Smooth muscle cell (in vitro differentiated cells): ENCODE measurements around the gene C6orf141. TPM values are rescaled to one million over a fixed set of nuclear protein-coding genes. Genes with fewer than 3 reads are reported as not detected.

ENCODE experiments used
- DNase-seq: peaks from one replicate; lab custom pipeline; 2025; ENCODE audit not compliant: unreplicated experiment; lab: John Stamatoyannopoulos, UW
- H2AFZ ChIP-seq: fragments of 200-600 bp; sonication (generic); 2 replicates; pipeline ENCODE4 v1.6.0; 2016; ENCODE audit warnings: antibody characterized with exemption, low read depth, mild to moderate bottlenecking
- H3F3A ChIP-seq: fragments of 200-600 bp; sonication (generic); 2 replicates; pipeline ENCODE4 v1.6.0; 2017; ENCODE audit warnings: antibody characterized with exemption, low read depth
- H3K27ac ChIP-seq: fragments of 200-600 bp; sonication (generic); 2 replicates; pipeline ENCODE4 v1.5.1; 2016; ENCODE audit warnings: low read depth, mild to moderate bottlenecking
- H3K27me3 ChIP-seq: fragments of 200-600 bp; sonication (generic); 2 replicates; pipeline ENCODE4 v1.6.1; 2016; ENCODE audit warnings: low read depth, mild to moderate bottlenecking
- H3K36me3 ChIP-seq: fragments of 200-600 bp; sonication (generic); 2 replicates; pipeline ENCODE4 v1.5.1; 2016; ENCODE audit warnings: low read depth
- H3K4me1 ChIP-seq: fragments of 200-600 bp; sonication (generic); 2 replicates; pipeline ENCODE4 v1.5.1; 2016; ENCODE audit warnings: low read depth
- H3K4me2 ChIP-seq: fragments of 200-600 bp; sonication (generic); 2 replicates; pipeline ENCODE4 v1.6.0; 2016; ENCODE audit warnings: mild to moderate bottlenecking
- H3K4me3 ChIP-seq: fragments of 200-600 bp; sonication (generic); 2 replicates; pipeline ENCODE4 v1.5.1; 2016; ENCODE audit warnings: mild to moderate bottlenecking
- H3K79me2 ChIP-seq: fragments of 200-600 bp; sonication (generic); 2 replicates; pipeline ENCODE4 v1.6.0; 2016; ENCODE audit warnings: low read depth, mild to moderate bottlenecking
- H3K9ac ChIP-seq: fragments of 200-600 bp; sonication (generic); 2 replicates; pipeline ENCODE4 v1.6.0; 2016; ENCODE audit warnings: low read depth
- H3K9me3 ChIP-seq: fragments of 200-600 bp; sonication (generic); replicated peaks from 2 replicates; pipeline ENCODE4 v1.5.1; 2016; ENCODE audit warnings: low read depth
- H4K20me1 ChIP-seq: fragments of 200-600 bp; sonication (generic); 2 replicates; pipeline ENCODE4 v1.6.0; 2016; ENCODE audit warnings: low read depth
- CTCF ChIP-seq: fragments of 200-600 bp; sonication (generic); IDR thresholded peaks from 2 replicates; pipeline ENCODE4 v1.5.1; 2017; ENCODE audit warnings: borderline replicate concordance, mild to moderate bottlenecking, antibody characterized with exemption; ENCODE audit not compliant: insufficient read depth, poor library complexity, severe bottlenecking
- WGBS: methylation state at CpG from one replicate; pipeline ENCODE4 v1.1.7; 2016; ENCODE audit warnings: low lambda C conversion rate; 5-methylcytosine and 5-hydroxymethylcytosine counted together
- polyA plus RNA-seq: library from polyadenylated mRNA; unstranded; fragments of >200 nt; fragmentation: Nextera tagmentation; extraction: Ambion mirVana; gene quantifications from 2 replicates; pipeline ENCODE4 v1.2.1, GENCODE V29; 2016
- total RNA-seq: library from RNA; depleted of rRNA; stranded (reverse); fragments of >200 nt; gene quantifications from 2 replicates; pipeline ENCODE4 v1.2.3, GENCODE V29; 2014

Gene C6orf141
- total and polyA plus RNA-seq, 2 experiments from 2014 or later, result 1.5 to 4.1 TPM

- WGBS, result 2% methylated on average over 38 of the region's 38 CpGs
- no peaks in the 10 kb centered on the region for H3K9me3 ChIP-seq
- H3K27ac ChIP-seq, result peak overlapping the region; percentile 59
- H4K20me1 ChIP-seq, result no peaks in the 10 kb centered on the region
- peak overlapping the region; percentile 55 for H3K4me3 ChIP-seq
- H3K27me3 ChIP-seq, result peaks cover 20% of the 10 kb centered on the region
- H3K36me3 ChIP-seq, result no peaks in the 10 kb centered on the region
- DNase-seq, result peak; percentile 6
- H3K4me1 ChIP-seq, result peaks cover 49% of the 10 kb centered on the region
- H2AFZ ChIP-seq, result peak overlapping the region; percentile 80
- H3K9ac ChIP-seq, result peak overlapping the region; percentile 17
- TF ChIP-seq CTCF, result no peak
- no peaks in the 10 kb centered on the region for H3F3A ChIP-seq
- H3K79me2 ChIP-seq, result no peaks in the 10 kb centered on the region
- H3K4me2 ChIP-seq, result peak overlapping the region; percentile 90
Measured at GRCh38 chr6:49551078-49551865, 804 bp downstream of the C6orf141 start.

GRCh38 chr6:49551866-49552129 lies 1.3 kb downstream of the C6orf141 start:
- TF ChIP-seq CTCF, result no peak
- WGBS, result 34% methylated on average over 2 of the region's 2 CpGs

DNA sequence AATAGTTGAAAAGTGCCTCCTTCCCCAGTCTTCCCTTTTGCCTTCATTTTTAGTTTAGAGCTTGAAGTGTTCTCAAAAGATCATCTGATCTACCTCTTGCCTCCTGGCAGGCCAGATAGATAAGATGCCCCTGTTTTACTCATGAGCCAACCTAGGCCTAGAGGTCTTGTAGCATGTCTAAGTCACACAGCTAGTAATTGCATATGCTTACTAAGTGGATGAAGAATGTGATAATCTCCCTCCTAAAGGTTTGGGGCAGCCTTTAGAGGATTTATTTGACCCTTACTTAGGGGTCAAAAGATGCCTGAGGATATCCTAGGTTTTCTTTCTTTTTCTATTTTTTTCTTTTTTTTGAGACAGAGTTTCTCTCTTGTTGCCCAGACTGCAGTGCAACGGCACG lies 2.1 kb downstream of the C6orf141 start:
- Histone ChIP-seq H3K4me2 (peak overlapping the region; percentile 90), H2AFZ (no peak overlapping the region), H3K79me2 (no peaks in the 10 kb centered on the region), H3K27me3 (peaks cover 20% of the 10 kb centered on the region), H3K9ac (no peak overlapping the region), H3K4me3 (peak overlapping the region; percentile 55), H3K27ac (peak overlapping the region; percentile 59), H3F3A (no peaks in the 10 kb centered on the region), H3K4me1 (peaks cover 49% of the 10 kb centered on the region), H3K9me3 (no peaks in the 10 kb centered on the region), H3K36me3 (no peaks in the 10 kb centered on the region), H4K20me1 (no peaks in the 10 kb centered on the region)
- DNase-seq, result no peak
- WGBS, result 89% methylated on average over 2 of the region's 2 CpGs
- TF ChIP-seq CTCF, result no peak

More at GRCh38 chr6:49551866-49552129, 1.3 kb downstream of the C6orf141 start:
- peak overlapping the region; percentile 17 for H3K9ac ChIP-seq
- peak overlapping the region; percentile 55 for H3K4me3 ChIP-seq
- peak overlapping the region; percentile 90 for H3K4me2 ChIP-seq
- H3K9me3 ChIP-seq, result no peaks in the 10 kb centered on the region
- H4K20me1 ChIP-seq, result no peaks in the 10 kb centered on the region
- peaks cover 20% of the 10 kb centered on the region for H3K27me3 ChIP-seq
- H3K27ac ChIP-seq, result peak overlapping the region; percentile 59
- H3K4me1 ChIP-seq, result peaks cover 49% of the 10 kb centered on the region
- no peaks in the 10 kb centered on the region for H3F3A ChIP-seq
- H3K79me2 ChIP-seq, result no peaks in the 10 kb centered on the region
- H3K36me3 ChIP-seq, result no peaks in the 10 kb centered on the region
- H2AFZ ChIP-seq, result peak overlapping the region; percentile 80
- DNase-seq, result no peak

- H3F3A ChIP-seq, result no peaks in the 10 kb centered on the region
- H3K4me3 ChIP-seq, result no peak overlapping the region
- H3K79me2 ChIP-seq, result no peaks in the 10 kb centered on the region
- H2AFZ ChIP-seq, result no peak overlapping the region
- peaks cover 20% of the 10 kb centered on the region for H3K27me3 ChIP-seq
- H3K36me3 ChIP-seq, result no peaks in the 10 kb centered on the region
- peak overlapping the region; percentile 59 for H3K27ac ChIP-seq
- H3K9ac ChIP-seq, result no peak overlapping the region
- TF ChIP-seq CTCF, result no peak
- peaks cover 49% of the 10 kb centered on the region for H3K4me1 ChIP-seq
- no peak for DNase-seq
- WGBS, result 72% methylated on average over 1 of the region's 1 CpG
- H4K20me1 ChIP-seq, result no peaks in the 10 kb centered on the region
- H3K4me2 ChIP-seq, result no peak overlapping the region
- H3K9me3 ChIP-seq, result no peaks in the 10 kb centered on the region
Measured at GRCh38 chr6:49553384-49553783, 2.9 kb downstream of the C6orf141 start.
